B cell (primary cell): ENCODE results near the gene B9D1. TPM values are rescaled to one million over a fixed set of nuclear protein-coding genes. Genes with fewer than 3 reads are reported as not detected.

Experiments
- ATAC-seq: fragments of 200-7000 bp; cut with Tn5 transposase; one replicate; pipeline ENCODE4 v1.10.0; 2021; ENCODE audit warnings: low read depth, mild to moderate bottlenecking, moderate number of reproducible peaks, moderate library complexity
- CTCF ChIA-PET: fragments of 350-600 bp; sonication (Branson Sonifier 250); formaldehyde crosslinking; loops from one replicate; lab custom pipeline; 2021; ENCODE audit warnings: antibody characterized with exemption, inconsistent platforms; lab: Charles Lee
- POLR2A ChIA-PET: fragments of 350-600 bp; sonication (Branson Sonifier 250); formaldehyde crosslinking; loops from one replicate; lab custom pipeline; 2021; ENCODE audit warnings: antibody characterized with exemption; lab: Charles Lee
- DNase-seq: peaks from one replicate; pipeline ENCODE4 v3.0.0; 2013
- H2AFZ ChIP-seq: 2 replicates; pipeline ENCODE4 v1.6.1; 2012; ENCODE audit warnings: mild to moderate bottlenecking, low read depth, low read length; ENCODE audit not compliant: insufficient read depth, poor library complexity, severe bottlenecking
- H3K27ac ChIP-seq, 2 donors: 1 replicate in 1 of 2; 2 replicates in 1 of 2; pipeline ENCODE4 v1.5.1; 2012 to 2013; ENCODE audit warnings: low read length in 2 of 2, mild to moderate bottlenecking in 2 of 2, moderate library complexity in 1 of 2
- H3K27me3 ChIP-seq, 4 experiments: fragments of 200-600 bp in 1 of 4; sonication (generic) in 1 of 4; replicated peaks in 1 of 4; 1 replicate in 2 of 4; 2 replicates in 2 of 4; pipeline versions ENCODE4 v1.6.1 to v1.7.0; 2013 to 2016; ENCODE audit warnings: low read length in 3 of 4, mild to moderate bottlenecking in 2 of 4, mixed read lengths in 1 of 4, moderate library complexity in 1 of 4; ENCODE audit not compliant: insufficient read depth in 4 of 4, control insufficient read depth in 3 of 4; ENCODE audit errors: control extremely low read depth in 1 of 4
- H3K36me3 ChIP-seq, 2 experiments: replicated peaks in 1 of 2; 1 replicate in 1 of 2; 2 replicates in 1 of 2; pipeline versions ENCODE4 v1.6.1 to v1.7.1; 2013; ENCODE audit warnings: low read length in 1 of 2; ENCODE audit not compliant: insufficient read depth in 2 of 2, control insufficient read depth in 1 of 2; ENCODE audit errors: control extremely low read depth in 1 of 2, extremely low read depth in 1 of 2
- H3K4me1 ChIP-seq, 2 donors: fragments of 200-600 bp in 1 of 2; sonication (generic) in 1 of 2; 1 replicate in 1 of 2; 2 replicates in 1 of 2; pipeline versions ENCODE4 v1.5.1 to v1.6.1; 2013 to 2017; ENCODE audit warnings: low read length in 2 of 2; ENCODE audit not compliant: control insufficient read depth in 2 of 2, insufficient read depth in 2 of 2
- H3K4me2 ChIP-seq: replicated peaks from 2 replicates; pipeline ENCODE3; 2012; ENCODE audit warnings: mild to moderate bottlenecking, low read depth, low read length; ENCODE audit not compliant: poor library complexity, severe bottlenecking
- H3K4me3 ChIP-seq, 5 experiments: fragments of 200-600 bp in 1 of 5; sonication (generic) in 1 of 5; 1 replicate in 3 of 5; 2 replicates in 2 of 5; pipeline versions ENCODE4 v1.5.1 to v1.7.0; 2011 to 2016; ENCODE audit warnings: low read length in 4 of 5, mild to moderate bottlenecking in 4 of 5, low read depth in 2 of 5, control low read depth in 1 of 5, moderate library complexity in 1 of 5; ENCODE audit not compliant: insufficient read depth in 1 of 5; ENCODE audit errors: control extremely low read depth in 1 of 5, extremely low read depth in 1 of 5
- H3K79me2 ChIP-seq: fragments of 200-600 bp; sonication (generic); one replicate; pipeline ENCODE4 v1.6.0; 2016; ENCODE audit warnings: low read length; ENCODE audit not compliant: control insufficient read depth, insufficient read depth
- H3K9ac ChIP-seq: fragments of 200-600 bp; sonication (generic); 2 replicates; pipeline ENCODE4 v1.6.1; 2017; ENCODE audit warnings: mild to moderate bottlenecking, low read length, moderate library complexity
- H3K9me3 ChIP-seq, 3 donors: one replicate each; pipeline versions ENCODE4 v1.6.1 to v1.7.1; 2013; ENCODE audit warnings: low read length in 2 of 3; ENCODE audit not compliant: control insufficient read depth in 2 of 3, insufficient read depth in 1 of 3; ENCODE audit errors: control extremely low read depth in 1 of 3
- H4K20me1 ChIP-seq: 2 replicates; pipeline ENCODE4 v1.6.0; 2012; ENCODE audit warnings: mild to moderate bottlenecking, low read length; ENCODE audit not compliant: insufficient read depth, control insufficient read depth, poor library complexity, severe bottlenecking
- H3K27ac Mint-ChIP-seq: one replicate; pipeline ENCODE4 v1.8.0; 2021; ENCODE audit warnings: mixed read lengths
- H3K27me3 Mint-ChIP-seq: one replicate; pipeline ENCODE4 v1.8.0; 2021; ENCODE audit warnings: mixed read lengths
- H3K4me1 Mint-ChIP-seq: one replicate; pipeline ENCODE4 v1.8.0; 2021; ENCODE audit warnings: mixed read lengths
- H3K4me3 Mint-ChIP-seq: one replicate; pipeline ENCODE4 v1.8.0; 2021; ENCODE audit warnings: mixed read lengths
- H3K9me3 Mint-ChIP-seq: one replicate; pipeline ENCODE4 v1.8.0; 2022; ENCODE audit warnings: mixed read lengths; ENCODE audit not compliant: insufficient read depth
- EZH2 ChIP-seq: IDR thresholded peaks from 2 replicates; pipeline ENCODE4 v1.6.1; 2012; ENCODE audit warnings: borderline replicate concordance, low read depth, mild to moderate bottlenecking, moderate library complexity, low read length; ENCODE audit not compliant: insufficient read depth, poor library complexity, severe bottlenecking
- WGBS: methylation state at CpG from one replicate; pipeline ENCODE4 v1.1.5; 2013; ENCODE audit warnings: missing lambda C conversion rate; ENCODE audit not compliant: insufficient coverage; 5-methylcytosine and 5-hydroxymethylcytosine counted together
- intact Hi-C: fragments of 100-400 bp; cut with micrococcal nuclease; formaldehyde crosslinking; loops from one replicate; pipeline ENCODE4 v1.10.0; 2022
- polyA plus RNA-seq: library from polyadenylated mRNA; depleted of rRNA; stranded (reverse); fragments of >200 nt; gene quantifications from 2 replicates; pipeline ENCODE4 v1.2.3, GENCODE V29; 2012
- total RNA-seq, 2 donors: library from RNA; stranded (reverse); fragments of 120-200 nt in 1 of 2; gene quantifications; 1 replicate in 1 of 2; 2 replicates in 1 of 2; pipeline versions ENCODE4 v1.2.3 to v1.2.4, GENCODE V29; 2013 to 2022
- TF ChIP-seq, protein P1 (sequence below): fragments of 200-600 bp; IDR thresholded peaks from one replicate; pipeline ENCODE4 v1.8.0; 2022; ENCODE audit warnings: antibody characterized with exemption, mild to moderate bottlenecking

B9D1 gene
- total and polyA plus RNA-seq, 2 donors (not counting 1 experiment from before 2014, with no cell fraction given) = 2.5 to 6.9 TPM

DNA sequence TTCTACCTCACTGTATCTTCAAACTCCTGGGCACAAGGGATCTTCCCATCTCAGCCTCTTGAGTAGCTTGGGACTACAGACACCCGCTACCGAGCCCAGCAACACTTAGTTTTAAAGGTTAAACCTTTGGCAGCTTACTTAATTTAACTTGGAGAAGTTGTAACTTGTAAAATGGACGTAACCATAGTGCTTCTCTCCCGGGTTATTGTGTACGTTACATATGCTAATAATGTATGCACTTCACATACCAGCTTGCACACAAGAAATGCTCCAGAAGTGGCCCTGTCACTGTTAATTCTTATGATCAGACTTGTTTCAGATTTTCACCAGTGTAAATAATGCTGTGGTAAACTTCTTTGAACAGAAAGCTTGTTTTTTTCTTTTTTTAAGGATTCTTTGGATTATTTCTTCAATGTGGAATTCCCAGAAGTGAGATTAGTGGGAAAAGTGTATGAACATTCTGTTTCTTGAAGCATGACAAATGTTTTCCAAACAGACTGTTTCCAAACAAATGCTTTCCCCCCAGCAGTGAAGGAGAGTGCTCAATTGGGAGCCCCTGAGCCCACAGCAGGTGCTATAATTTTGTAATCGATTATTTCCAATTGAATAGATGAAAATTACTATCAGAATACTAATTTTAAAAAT, 63.8 kb downstream of the B9D1 start:
- no peaks in the 10 kb centered on the region for H3K79me2 ChIP-seq
- Mint-ChIP-seq H3K27ac (no peak overlapping the region), H3K4me1 (peaks cover 23% of the 10 kb centered on the region), H3K9me3 (no peaks in the 10 kb centered on the region), H3K4me3 (no peak overlapping the region), H3K27me3 (no peaks in the 10 kb centered on the region)
- CTCF ChIA-PET = interaction anchor here (1.0 to 1.8 kb wide), 2 partner anchors 10 to 39 kb away, joined by 3 to 4 read pairs; no protein-coding TSS in a partner anchor
- no peak for ATAC-seq
- TF ChIP-seq EZH2 = no peak
- TF ChIP-seq, protein P1, sequence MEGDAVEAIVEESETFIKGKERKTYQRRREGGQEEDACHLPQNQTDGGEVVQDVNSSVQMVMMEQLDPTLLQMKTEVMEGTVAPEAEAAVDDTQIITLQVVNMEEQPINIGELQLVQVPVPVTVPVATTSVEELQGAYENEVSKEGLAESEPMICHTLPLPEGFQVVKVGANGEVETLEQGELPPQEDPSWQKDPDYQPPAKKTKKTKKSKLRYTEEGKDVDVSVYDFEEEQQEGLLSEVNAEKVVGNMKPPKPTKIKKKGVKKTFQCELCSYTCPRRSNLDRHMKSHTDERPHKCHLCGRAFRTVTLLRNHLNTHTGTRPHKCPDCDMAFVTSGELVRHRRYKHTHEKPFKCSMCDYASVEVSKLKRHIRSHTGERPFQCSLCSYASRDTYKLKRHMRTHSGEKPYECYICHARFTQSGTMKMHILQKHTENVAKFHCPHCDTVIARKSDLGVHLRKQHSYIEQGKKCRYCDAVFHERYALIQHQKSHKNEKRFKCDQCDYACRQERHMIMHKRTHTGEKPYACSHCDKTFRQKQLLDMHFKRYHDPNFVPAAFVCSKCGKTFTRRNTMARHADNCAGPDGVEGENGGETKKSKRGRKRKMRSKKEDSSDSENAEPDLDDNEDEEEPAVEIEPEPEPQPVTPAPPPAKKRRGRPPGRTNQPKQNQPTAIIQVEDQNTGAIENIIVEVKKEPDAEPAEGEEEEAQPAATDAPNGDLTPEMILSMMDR = no peak
- no CpG with 5 or more reads among the region's 6 CpGs for WGBS
- peaks cover 16 to 21% of the 10 kb centered on the region in 2 donors for H3K4me1 ChIP-seq
- H3K9ac ChIP-seq = no peak overlapping the region
- no peak overlapping the region for H3K27ac ChIP-seq
- no peaks in the 10 kb centered on the region for H3K36me3 ChIP-seq
- POLR2A ChIA-PET = interaction anchor here (0.6 kb wide), 1 partner anchor 22 kb away, joined by 13 read pairs; no protein-coding TSS in a partner anchor
- no peak overlapping the region for H2AFZ ChIP-seq
- DNase-seq = no peak
- intact Hi-C loops = no loop called here
- peaks cover 13% of the 10 kb centered on the region for H4K20me1 ChIP-seq
- peaks cover 0 to 3% (median 0%) of the 10 kb centered on the region in 3 donors for H3K9me3 ChIP-seq
- peaks cover 0 to 6% (median 0%) of the 10 kb centered on the region in 4 experiments for H3K27me3 ChIP-seq
- no peak overlapping the region for H3K4me2 ChIP-seq
- no peak overlapping the region for H3K4me3 ChIP-seq
